OCI-LY7 (cell line): Measurements from ENCODE around the gene NYNRIN.

Source experiments
- CTCF ChIP-seq: fragments of 200-600 bp; sonication (generic); conservative IDR thresholded peaks from 2 replicates; pipeline ENCODE4 v1.5.1; 2014; ENCODE audit warnings: mild to moderate bottlenecking, antibody characterized with exemption, low read length, moderate library complexity, mixed read lengths
- EZH2phosphoT487 ChIP-seq: fragments of 200-600 bp; sonication (generic); IDR thresholded peaks from 2 replicates; pipeline ENCODE4 v1.6.1; 2018; ENCODE audit warnings: low read depth, borderline replicate concordance, mild to moderate bottlenecking, mixed run types, antibody characterized with exemption, low read length, moderate library complexity, mixed read lengths

- no peak for TF ChIP-seq CTCF
- TF ChIP-seq EZH2phosphoT487: no peak
Measured at GRCh38 chr14:24389226-24389848, 9.5 kb upstream of the NYNRIN start.
